Liver (tissue), 9 donors: ENCODE measurements around the gene PAGE2B. TPM values are rescaled to one million over a fixed set of nuclear protein-coding genes. Genes with fewer than 3 reads are reported as not detected.

Source experiments
- DNase-seq: peaks from one replicate; pipeline ENCODE4 v3.0.0-alpha.2; 2017; ENCODE audit warnings: low spot score
- H3K27ac ChIP-seq, 2 donors: one replicate each; pipeline ENCODE4 v1.7.0; 2013; ENCODE audit warnings: inconsistent platforms in 2 of 2, low read length in 2 of 2, control low read depth in 1 of 2, low read depth in 1 of 2, mild to moderate bottlenecking in 1 of 2
- H3K27me3 ChIP-seq, 4 donors: one replicate each; pipeline versions ENCODE4 v1.6.1 to v1.7.0; 2013; ENCODE audit warnings: low read length in 3 of 4, inconsistent platforms in 1 of 4, mild to moderate bottlenecking in 1 of 4, moderate library complexity in 1 of 4; ENCODE audit not compliant: control insufficient read depth in 4 of 4, insufficient read depth in 4 of 4
- H3K36me3 ChIP-seq, 4 donors: one replicate each; pipeline versions ENCODE4 v1.6.1 to v1.7.0; 2013; ENCODE audit warnings: low read length in 3 of 4, mild to moderate bottlenecking in 3 of 4, low read depth in 1 of 4, moderate library complexity in 1 of 4; ENCODE audit not compliant: control insufficient read depth in 4 of 4, insufficient read depth in 3 of 4
- H3K4me1 ChIP-seq, 4 donors: one replicate each; pipeline versions ENCODE4 v1.6.1 to v1.7.0; 2013; ENCODE audit warnings: low read length in 3 of 4, mild to moderate bottlenecking in 3 of 4, moderate library complexity in 1 of 4; ENCODE audit not compliant: control insufficient read depth in 4 of 4, insufficient read depth in 4 of 4
- H3K4me3 ChIP-seq, 3 donors: one replicate each; pipeline versions ENCODE4 v1.6.1 to v1.7.0; 2013; ENCODE audit warnings: low read length in 3 of 3, control low read depth in 1 of 3, low read depth in 1 of 3, mild to moderate bottlenecking in 1 of 3
- H3K9ac ChIP-seq, 2 donors: one replicate each; pipeline ENCODE4 v1.7.0; 2013; ENCODE audit warnings: low read length in 2 of 2, mild to moderate bottlenecking in 2 of 2, moderate library complexity in 2 of 2, control low read depth in 1 of 2, low read depth in 1 of 2
- H3K9me3 ChIP-seq, 4 donors: one replicate each; pipeline versions ENCODE4 v1.6.1 to v1.7.0; 2013; ENCODE audit warnings: low read length in 3 of 4; ENCODE audit not compliant: control insufficient read depth in 4 of 4
- EGR1 ChIP-seq, 2 donors: IDR thresholded peaks; 2 replicates each; pipeline ENCODE4 v1.6.1; 2016 to 2018; ENCODE audit warnings: antibody characterized with exemption in 2 of 2, low read depth in 2 of 2
- FOXA1 ChIP-seq: IDR thresholded peaks from 2 replicates; pipeline ENCODE4 v1.6.1; 2016; ENCODE audit warnings: antibody characterized with exemption
- FOXA2 ChIP-seq: IDR thresholded peaks from 2 replicates; pipeline ENCODE4 v1.6.1; 2016; ENCODE audit warnings: antibody characterized with exemption
- GABPA ChIP-seq, 2 donors: IDR thresholded peaks in 1 of 2; conservative IDR thresholded peaks in 1 of 2; 2 replicates each; pipeline ENCODE4 v1.6.1; 2016; ENCODE audit warnings: antibody characterized with exemption in 2 of 2, mild to moderate bottlenecking in 1 of 2, moderate library complexity in 1 of 2
- HNF4A ChIP-seq, 2 donors: conservative IDR thresholded peaks; 2 replicates each; pipeline ENCODE4 v1.6.1; 2016; ENCODE audit warnings: antibody characterized with exemption in 2 of 2, mild to moderate bottlenecking in 2 of 2
- HNF4G ChIP-seq: IDR thresholded peaks from 2 replicates; pipeline ENCODE4 v1.6.1; 2016; ENCODE audit warnings: antibody characterized with exemption
- JUND ChIP-seq, 2 donors: IDR thresholded peaks; 2 replicates each; pipeline ENCODE4 v1.6.1; 2016; ENCODE audit warnings: antibody characterized with exemption in 2 of 2
- NR2F2 ChIP-seq: IDR thresholded peaks from 2 replicates; pipeline ENCODE4 v1.6.1; 2016; ENCODE audit warnings: antibody characterized with exemption
- RAD21 ChIP-seq, 2 donors: IDR thresholded peaks; 2 replicates each; pipeline ENCODE4 v1.6.1; 2016; ENCODE audit warnings: antibody characterized with exemption in 2 of 2, mild to moderate bottlenecking in 2 of 2
- RXRA ChIP-seq, 2 donors: IDR thresholded peaks; 2 replicates each; pipeline ENCODE4 v1.6.1; 2017 to 2018; ENCODE audit warnings: antibody characterized with exemption in 2 of 2, mild to moderate bottlenecking in 1 of 2
- SP1 ChIP-seq: IDR thresholded peaks from 2 replicates; pipeline ENCODE4 v1.6.1; 2018; ENCODE audit warnings: antibody characterized with exemption, mild to moderate bottlenecking
- TAF1 ChIP-seq: conservative IDR thresholded peaks from 2 replicates; pipeline ENCODE4 v1.6.1; 2016; ENCODE audit warnings: antibody characterized with exemption, mild to moderate bottlenecking
- YY1 ChIP-seq: IDR thresholded peaks from 2 replicates; pipeline ENCODE4 v1.6.1; 2016; ENCODE audit warnings: antibody characterized with exemption, mild to moderate bottlenecking
- WGBS: extraction: QIAGEN DNeasy Blood & Tissue Kit; methylation state at CpG from one replicate; pipeline ENCODE4 v1.1.7; 2013; 5-methylcytosine and 5-hydroxymethylcytosine counted together
- polyA plus RNA-seq, 2 donors: library from polyadenylated mRNA; stranded (reverse) in 1 of 2; unstranded in 1 of 2; fragments of 200-250 nt in 1 of 2; fragments of >200 nt in 1 of 2; fragmentation: Nextera tagmentation in 1 of 2; extraction: Ambion mirVana in 1 of 2; gene quantifications; one replicate each; pipeline versions ENCODE4 v1.2.1 to v1.2.3, GENCODE V29; 2013 to 2015
- total RNA-seq, 2 donors: library from RNA; depleted of rRNA; stranded (reverse); fragments of >200 nt; gene quantifications; one replicate each; pipeline ENCODE4 v1.2.3, GENCODE V29; 2014
- TF ChIP-seq, protein P1 (sequence below): IDR thresholded peaks from 2 replicates; pipeline ENCODE4 v1.6.1; 2016; ENCODE audit warnings: antibody characterized with exemption, mild to moderate bottlenecking
- TF ChIP-seq, protein P2 (sequence below): IDR thresholded peaks from 2 replicates; pipeline ENCODE4 v1.6.1; 2016; ENCODE audit warnings: antibody characterized with exemption
- TF ChIP-seq, protein P3 (sequence below): fragments of 150-350 bp; IDR thresholded peaks from 2 replicates; pipeline ENCODE4 v1.5.1; 2017; ENCODE audit warnings: improper control_type of control experiment, low read depth, low read length; ENCODE audit not compliant: missing input control
- TF ChIP-seq, protein P4 (sequence below): IDR thresholded peaks from 2 replicates; pipeline ENCODE4 v1.6.1; 2016; ENCODE audit warnings: antibody characterized with exemption
- TF ChIP-seq, protein P5 (sequence below): IDR thresholded peaks from 2 replicates; pipeline ENCODE4 v1.6.1; 2016; ENCODE audit warnings: antibody characterized with exemption
- donor health status: healthy.
- donor health status: healthy.
- donor health status: healthy.
- donor health status: healthy.
- donor health status: healthy.

Gene PAGE2B
- total and polyA plus RNA-seq, 4 donors, result 0.28 TPM; not detected in 3

GRCh38 chrX:55029291-55029690 is 45.5 kb upstream of the PAGE2B start (continued):
- no peak for TF ChIP-seq EGR1 (IDR thresholded peaks at IDR 0.05; ENCODE audit: low read depth in 2 of 2)
- no peak for TF ChIP-seq TAF1

DNA sequence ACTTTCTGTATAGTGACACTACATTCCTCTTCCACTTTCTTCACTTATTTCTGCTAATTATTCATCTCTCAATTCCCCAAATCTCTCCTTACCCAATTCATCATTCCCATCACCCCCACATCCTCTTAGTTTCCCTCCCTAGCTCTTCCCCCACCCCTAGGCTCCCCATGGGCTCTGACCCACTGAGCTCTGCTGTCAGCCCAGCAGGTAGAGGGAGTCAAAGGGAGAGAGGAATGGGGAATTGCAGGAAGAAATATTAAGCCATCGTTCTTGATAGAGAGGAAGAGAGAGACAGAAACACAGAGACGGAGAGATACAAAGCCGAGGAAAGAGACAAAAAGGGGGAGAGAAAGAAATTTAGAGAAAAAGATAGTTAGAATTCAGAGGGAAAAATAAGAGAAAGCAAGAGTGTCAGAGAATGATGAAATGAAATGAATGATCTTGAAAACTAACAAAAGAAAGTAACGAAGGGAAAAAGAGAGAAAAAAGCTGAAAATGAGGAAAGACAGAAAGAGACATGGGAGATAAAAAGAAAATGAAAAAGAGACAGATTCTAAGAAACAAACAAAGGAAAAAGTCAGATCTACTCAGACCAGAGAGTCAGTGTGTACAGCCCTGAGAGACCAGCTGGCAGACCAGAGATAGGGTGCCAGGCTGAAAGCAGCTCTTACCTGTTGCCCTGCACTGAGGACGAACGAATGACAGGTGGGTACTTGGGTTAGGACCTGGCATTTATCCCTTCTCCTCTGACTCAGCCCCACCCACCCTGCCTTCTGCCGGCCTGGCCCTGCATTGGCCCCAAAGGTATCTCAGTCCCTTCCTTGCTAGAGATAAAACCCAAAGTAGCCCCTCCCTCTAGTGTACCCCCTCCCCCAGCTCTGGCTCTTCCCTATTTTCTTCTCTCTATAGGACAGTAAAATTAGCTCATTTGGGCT is 44.3 kb upstream of the PAGE2B start, which contains the start of gene ALAS2:
ALAS2 (minus strand) TSS at position 707 of the 935 bp plus-strand sequence. CDS start 4,977 bp downstream, outside the sequence.
- DNase-seq, result peak; percentile 78
- 86% methylated on average over 7 of the region's 7 CpGs for WGBS
- Histone ChIP-seq H3K36me3 (no peaks in the 10 kb centered on the region), H3K27me3 (no peaks in the 10 kb centered on the region), H3K4me3 (no peak within 1 kb of the TSS), H3K9me3 (no peaks in the 10 kb centered on the region), H3K9ac (no peak within 1 kb of the TSS), H3K4me1 (peaks cover 0 to 4% (median 0%) of the 10 kb centered on the region in 4 donors), H3K27ac (no peak within 1 kb of the TSS)
- TF ChIP-seq FOXA2, result no peak
- TF ChIP-seq, protein P1, sequence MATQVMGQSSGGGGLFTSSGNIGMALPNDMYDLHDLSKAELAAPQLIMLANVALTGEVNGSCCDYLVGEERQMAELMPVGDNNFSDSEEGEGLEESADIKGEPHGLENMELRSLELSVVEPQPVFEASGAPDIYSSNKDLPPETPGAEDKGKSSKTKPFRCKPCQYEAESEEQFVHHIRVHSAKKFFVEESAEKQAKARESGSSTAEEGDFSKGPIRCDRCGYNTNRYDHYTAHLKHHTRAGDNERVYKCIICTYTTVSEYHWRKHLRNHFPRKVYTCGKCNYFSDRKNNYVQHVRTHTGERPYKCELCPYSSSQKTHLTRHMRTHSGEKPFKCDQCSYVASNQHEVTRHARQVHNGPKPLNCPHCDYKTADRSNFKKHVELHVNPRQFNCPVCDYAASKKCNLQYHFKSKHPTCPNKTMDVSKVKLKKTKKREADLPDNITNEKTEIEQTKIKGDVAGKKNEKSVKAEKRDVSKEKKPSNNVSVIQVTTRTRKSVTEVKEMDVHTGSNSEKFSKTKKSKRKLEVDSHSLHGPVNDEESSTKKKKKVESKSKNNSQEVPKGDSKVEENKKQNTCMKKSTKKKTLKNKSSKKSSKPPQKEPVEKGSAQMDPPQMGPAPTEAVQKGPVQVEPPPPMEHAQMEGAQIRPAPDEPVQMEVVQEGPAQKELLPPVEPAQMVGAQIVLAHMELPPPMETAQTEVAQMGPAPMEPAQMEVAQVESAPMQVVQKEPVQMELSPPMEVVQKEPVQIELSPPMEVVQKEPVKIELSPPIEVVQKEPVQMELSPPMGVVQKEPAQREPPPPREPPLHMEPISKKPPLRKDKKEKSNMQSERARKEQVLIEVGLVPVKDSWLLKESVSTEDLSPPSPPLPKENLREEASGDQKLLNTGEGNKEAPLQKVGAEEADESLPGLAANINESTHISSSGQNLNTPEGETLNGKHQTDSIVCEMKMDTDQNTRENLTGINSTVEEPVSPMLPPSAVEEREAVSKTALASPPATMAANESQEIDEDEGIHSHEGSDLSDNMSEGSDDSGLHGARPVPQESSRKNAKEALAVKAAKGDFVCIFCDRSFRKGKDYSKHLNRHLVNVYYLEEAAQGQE, result no peak
- TF ChIP-seq HNF4G, result no peak
- no peak for TF ChIP-seq NR2F2
- no peak for TF ChIP-seq EGR1 (IDR thresholded peaks at IDR 0.05; ENCODE audit: low read depth in 2 of 2)
- TF ChIP-seq RAD21 (IDR thresholded peaks at IDR 0.05), result no peak
- TF ChIP-seq GABPA (IDR thresholded peaks at IDR 0.05 in 1 of 2, conservative IDR thresholded peaks at IDR 0.05 in 1 of 2), result no peak
- TF ChIP-seq, protein P2, sequence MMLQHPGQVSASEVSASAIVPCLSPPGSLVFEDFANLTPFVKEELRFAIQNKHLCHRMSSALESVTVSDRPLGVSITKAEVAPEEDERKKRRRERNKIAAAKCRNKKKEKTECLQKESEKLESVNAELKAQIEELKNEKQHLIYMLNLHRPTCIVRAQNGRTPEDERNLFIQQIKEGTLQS, result no peak
- no peak for TF ChIP-seq TAF1
- TF ChIP-seq SP1, result no peak
- TF ChIP-seq FOXA1, result no peak
- no peak for TF ChIP-seq RXRA (IDR thresholded peaks at IDR 0.05)
- no peak for TF ChIP-seq JUND (IDR thresholded peaks at IDR 0.05)
- no peak for TF ChIP-seq YY1
- TF ChIP-seq, protein P3, sequence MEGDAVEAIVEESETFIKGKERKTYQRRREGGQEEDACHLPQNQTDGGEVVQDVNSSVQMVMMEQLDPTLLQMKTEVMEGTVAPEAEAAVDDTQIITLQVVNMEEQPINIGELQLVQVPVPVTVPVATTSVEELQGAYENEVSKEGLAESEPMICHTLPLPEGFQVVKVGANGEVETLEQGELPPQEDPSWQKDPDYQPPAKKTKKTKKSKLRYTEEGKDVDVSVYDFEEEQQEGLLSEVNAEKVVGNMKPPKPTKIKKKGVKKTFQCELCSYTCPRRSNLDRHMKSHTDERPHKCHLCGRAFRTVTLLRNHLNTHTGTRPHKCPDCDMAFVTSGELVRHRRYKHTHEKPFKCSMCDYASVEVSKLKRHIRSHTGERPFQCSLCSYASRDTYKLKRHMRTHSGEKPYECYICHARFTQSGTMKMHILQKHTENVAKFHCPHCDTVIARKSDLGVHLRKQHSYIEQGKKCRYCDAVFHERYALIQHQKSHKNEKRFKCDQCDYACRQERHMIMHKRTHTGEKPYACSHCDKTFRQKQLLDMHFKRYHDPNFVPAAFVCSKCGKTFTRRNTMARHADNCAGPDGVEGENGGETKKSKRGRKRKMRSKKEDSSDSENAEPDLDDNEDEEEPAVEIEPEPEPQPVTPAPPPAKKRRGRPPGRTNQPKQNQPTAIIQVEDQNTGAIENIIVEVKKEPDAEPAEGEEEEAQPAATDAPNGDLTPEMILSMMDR, result no peak
- TF ChIP-seq, protein P4, sequence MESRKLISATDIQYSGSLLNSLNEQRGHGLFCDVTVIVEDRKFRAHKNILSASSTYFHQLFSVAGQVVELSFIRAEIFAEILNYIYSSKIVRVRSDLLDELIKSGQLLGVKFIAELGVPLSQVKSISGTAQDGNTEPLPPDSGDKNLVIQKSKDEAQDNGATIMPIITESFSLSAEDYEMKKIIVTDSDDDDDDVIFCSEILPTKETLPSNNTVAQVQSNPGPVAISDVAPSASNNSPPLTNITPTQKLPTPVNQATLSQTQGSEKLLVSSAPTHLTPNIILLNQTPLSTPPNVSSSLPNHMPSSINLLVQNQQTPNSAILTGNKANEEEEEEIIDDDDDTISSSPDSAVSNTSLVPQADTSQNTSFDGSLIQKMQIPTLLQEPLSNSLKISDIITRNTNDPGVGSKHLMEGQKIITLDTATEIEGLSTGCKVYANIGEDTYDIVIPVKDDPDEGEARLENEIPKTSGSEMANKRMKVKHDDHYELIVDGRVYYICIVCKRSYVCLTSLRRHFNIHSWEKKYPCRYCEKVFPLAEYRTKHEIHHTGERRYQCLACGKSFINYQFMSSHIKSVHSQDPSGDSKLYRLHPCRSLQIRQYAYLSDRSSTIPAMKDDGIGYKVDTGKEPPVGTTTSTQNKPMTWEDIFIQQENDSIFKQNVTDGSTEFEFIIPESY, result no peak
- TF ChIP-seq, protein P5, sequence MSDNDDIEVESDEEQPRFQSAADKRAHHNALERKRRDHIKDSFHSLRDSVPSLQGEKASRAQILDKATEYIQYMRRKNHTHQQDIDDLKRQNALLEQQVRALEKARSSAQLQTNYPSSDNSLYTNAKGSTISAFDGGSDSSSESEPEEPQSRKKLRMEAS, result no peak
- TF ChIP-seq HNF4A (conservative IDR thresholded peaks at IDR 0.05), result no peak
